ENCODE results near the gene STEAP1B. TPM values are rescaled to one million over a fixed set of nuclear protein-coding genes. Genes with fewer than 3 reads are reported as not detected.
"Not testable (repeated sequence)": the region's sequence is repeated elsewhere in the genome, so short reads cannot be mapped to it uniquely, and the experiment has no call there.

The STEAP1B gene
- total RNA-seq, 5 donors from 2014 or later (not counting 1 experiment from before 2014, with no cell fraction given): 0.28 to 0.44 (median 0.31) TPM; not detected in 1

- ATAC-seq (replicated peaks in 1 of 4); POLR2A ChIA-PET; CTCF ChIA-PET; H3K36me3 ChIP-seq (ENCODE audit: control insufficient read depth in 2 of 2, extremely low read depth in 1 of 2, insufficient read depth in 1 of 2, low read length in 1 of 2); H3K4me1 Mint-ChIP-seq; H3K27ac Mint-ChIP-seq; DNase-seq; H3K27me3 ChIP-seq (replicated peaks in 1 of 2; ENCODE audit: control insufficient read depth in 2 of 2, extremely low read depth in 1 of 2, insufficient read depth in 2 of 2, low read length in 1 of 2); H3K4me3 ChIP-seq (ENCODE audit: control insufficient read depth in 1 of 2, extremely low read depth in 1 of 2, low read length in 1 of 2); H3K27ac ChIP-seq (ENCODE audit: low read length); H3K4me3 Mint-ChIP-seq; H3K9me3 Mint-ChIP-seq; H3K36me3 Mint-ChIP-seq; H3K9me3 ChIP-seq; H3K4me1 ChIP-seq (ENCODE audit: control insufficient read depth in 1 of 2, extremely low read depth in 1 of 2, insufficient read depth in 2 of 2, low read length in 2 of 2): not testable (repeated sequence)
- H3K27me3 Mint-ChIP-seq: peaks cover 21 to 29% of the 10 kb centered on the region in 2 donors
- no CpG with 5 or more reads among the region's 3 CpGs for WGBS (ENCODE audit: insufficient coverage)
Measured at GRCh38 chr7:22504519-22504918, 4.5 kb upstream of the STEAP1B start.

GRCh38 chr7:22502104-22502503 is 2.1 kb upstream of the STEAP1B start:
- H3K36me3 Mint-ChIP-seq; POLR2A ChIA-PET; H3K4me3 Mint-ChIP-seq; H3K4me1 Mint-ChIP-seq; H3K27ac Mint-ChIP-seq; H3K4me3 ChIP-seq (ENCODE audit: control insufficient read depth in 1 of 2, extremely low read depth in 1 of 2, low read length in 1 of 2); DNase-seq; H3K9me3 ChIP-seq; CTCF ChIA-PET; H3K27me3 ChIP-seq (replicated peaks in 1 of 2; ENCODE audit: control insufficient read depth in 2 of 2, extremely low read depth in 1 of 2, insufficient read depth in 2 of 2, low read length in 1 of 2); H3K4me1 ChIP-seq (ENCODE audit: control insufficient read depth in 1 of 2, extremely low read depth in 1 of 2, insufficient read depth in 2 of 2, low read length in 2 of 2); H3K9me3 Mint-ChIP-seq; H3K27ac ChIP-seq (ENCODE audit: low read length); ATAC-seq (replicated peaks in 1 of 4); H3K36me3 ChIP-seq (ENCODE audit: control insufficient read depth in 2 of 2, extremely low read depth in 1 of 2, insufficient read depth in 1 of 2, low read length in 1 of 2): not testable (repeated sequence)
- peaks cover 22 to 36% of the 10 kb centered on the region in 2 donors for H3K27me3 Mint-ChIP-seq
- no CpG with 5 or more reads among the region's 5 CpGs for WGBS (ENCODE audit: insufficient coverage)

GRCh38 chr7:22501336-22501735 is 1.3 kb upstream of the STEAP1B start:
- H3K27ac ChIP-seq (ENCODE audit: low read length); ATAC-seq (replicated peaks in 1 of 4); H3K4me1 ChIP-seq (ENCODE audit: control insufficient read depth in 1 of 2, extremely low read depth in 1 of 2, insufficient read depth in 2 of 2, low read length in 2 of 2); H3K4me3 ChIP-seq (ENCODE audit: control insufficient read depth in 1 of 2, extremely low read depth in 1 of 2, low read length in 1 of 2); H3K27me3 ChIP-seq (replicated peaks in 1 of 2; ENCODE audit: control insufficient read depth in 2 of 2, extremely low read depth in 1 of 2, insufficient read depth in 2 of 2, low read length in 1 of 2); POLR2A ChIA-PET; H3K9me3 Mint-ChIP-seq; H3K36me3 ChIP-seq (ENCODE audit: control insufficient read depth in 2 of 2, extremely low read depth in 1 of 2, insufficient read depth in 1 of 2, low read length in 1 of 2); H3K4me1 Mint-ChIP-seq; H3K27ac Mint-ChIP-seq; H3K9me3 ChIP-seq; H3K36me3 Mint-ChIP-seq: not testable (repeated sequence)
- CTCF ChIA-PET: interaction anchor here (1.6 to 2.0 kb wide), 2 partner anchors 391 to 392 kb away, joined by 5 to 6 read pairs; no protein-coding TSS in a partner anchor
- peak overlapping the region in 1 of 3 donors; percentile 29 for H3K4me3 Mint-ChIP-seq
- WGBS (ENCODE audit: insufficient coverage): no CpG with 5 or more reads among the region's 4 CpGs
- peak in 1 of 35 experiments; percentile 41 for DNase-seq
- H3K27me3 Mint-ChIP-seq: peaks cover 22 to 33% of the 10 kb centered on the region in 2 donors

- ChIA-PET POLR2A (no interaction called here), CTCF (no interaction called here)
- Mint-ChIP-seq H3K9me3 (no peaks in the 10 kb centered on the region), H3K27me3 (peaks cover 22 to 32% of the 10 kb centered on the region in 2 donors), H3K27ac (no peak overlapping the region), H3K4me3 (peak overlapping the region in 1 of 3 donors; percentile 63), H3K36me3 (no peaks in the 10 kb centered on the region), H3K4me1 (peaks cover 3 to 5% (median 4%) of the 10 kb centered on the region in 3 donors)
- DNase-seq (no peak), ATAC-seq (replicated peaks in 1 of 4) (no peak)
- WGBS (ENCODE audit: insufficient coverage): 96% methylated on average over 3 of the region's 5 CpGs
- Histone ChIP-seq H3K4me3 (ENCODE audit: control insufficient read depth in 1 of 2, extremely low read depth in 1 of 2, low read length in 1 of 2) (no peak overlapping the region), H3K36me3 (ENCODE audit: control insufficient read depth in 2 of 2, extremely low read depth in 1 of 2, insufficient read depth in 1 of 2, low read length in 1 of 2) (no peaks in the 10 kb centered on the region), H3K4me1 (ENCODE audit: control insufficient read depth in 1 of 2, extremely low read depth in 1 of 2, insufficient read depth in 2 of 2, low read length in 2 of 2) (peaks cover 0 to 8% of the 10 kb centered on the region in 2 experiments), H3K27me3 (replicated peaks in 1 of 2; ENCODE audit: control insufficient read depth in 2 of 2, extremely low read depth in 1 of 2, insufficient read depth in 2 of 2, low read length in 1 of 2) (peaks cover 0 to 9% of the 10 kb centered on the region in 2 experiments), H3K9me3 (no peaks in the 10 kb centered on the region), H3K27ac (ENCODE audit: low read length) (no peak overlapping the region)
Measured at GRCh38 chr7:22499044-22499443, 944 bp downstream of the STEAP1B start.

- H3K9me3 Mint-ChIP-seq; H3K4me3 Mint-ChIP-seq; CTCF ChIA-PET; H3K4me1 Mint-ChIP-seq; H3K27ac ChIP-seq (ENCODE audit: low read length); H3K27me3 ChIP-seq (replicated peaks in 1 of 2; ENCODE audit: control insufficient read depth in 2 of 2, extremely low read depth in 1 of 2, insufficient read depth in 2 of 2, low read length in 1 of 2); DNase-seq; H3K4me1 ChIP-seq (ENCODE audit: control insufficient read depth in 1 of 2, extremely low read depth in 1 of 2, insufficient read depth in 2 of 2, low read length in 2 of 2); H3K9me3 ChIP-seq; ATAC-seq (replicated peaks in 1 of 4); H3K27ac Mint-ChIP-seq; H3K36me3 ChIP-seq (ENCODE audit: control insufficient read depth in 2 of 2, extremely low read depth in 1 of 2, insufficient read depth in 1 of 2, low read length in 1 of 2); H3K4me3 ChIP-seq (ENCODE audit: control insufficient read depth in 1 of 2, extremely low read depth in 1 of 2, low read length in 1 of 2); H3K36me3 Mint-ChIP-seq; POLR2A ChIA-PET: not testable (repeated sequence)
- H3K27me3 Mint-ChIP-seq: peaks cover 18 to 22% of the 10 kb centered on the region in 2 donors
- no CpG with 5 or more reads among the region's 2 CpGs for WGBS (ENCODE audit: insufficient coverage)
Measured at GRCh38 chr7:22496912-22497311, 3.1 kb downstream of the STEAP1B start.

GRCh38 chr7:22496296-22496888 is 3.6 kb downstream of the STEAP1B start:
- H3K36me3 ChIP-seq (ENCODE audit: control insufficient read depth in 2 of 2, extremely low read depth in 1 of 2, insufficient read depth in 1 of 2, low read length in 1 of 2); H3K27ac Mint-ChIP-seq; H3K4me3 ChIP-seq (ENCODE audit: control insufficient read depth in 1 of 2, extremely low read depth in 1 of 2, low read length in 1 of 2); H3K9me3 Mint-ChIP-seq; H3K9me3 ChIP-seq; H3K4me1 Mint-ChIP-seq; H3K27ac ChIP-seq (ENCODE audit: low read length); H3K4me1 ChIP-seq (ENCODE audit: control insufficient read depth in 1 of 2, extremely low read depth in 1 of 2, insufficient read depth in 2 of 2, low read length in 2 of 2); H3K27me3 ChIP-seq (replicated peaks in 1 of 2; ENCODE audit: control insufficient read depth in 2 of 2, extremely low read depth in 1 of 2, insufficient read depth in 2 of 2, low read length in 1 of 2); H3K36me3 Mint-ChIP-seq; DNase-seq; H3K4me3 Mint-ChIP-seq; ATAC-seq (replicated peaks in 1 of 4): not testable (repeated sequence)
- ChIA-PET POLR2A (interaction anchor here in 1 of 2 donors (0.6 kb wide), 1 partner anchor 318 kb away, joined by 3 read pairs; no protein-coding TSS in a partner anchor), CTCF (interaction anchor here (1.0 kb wide), 2 partner anchors 386 to 393 kb away, joined by 3 read pairs; no protein-coding TSS in a partner anchor)
- no CpG with 5 or more reads among the region's 6 CpGs for WGBS (ENCODE audit: insufficient coverage)
- H3K27me3 Mint-ChIP-seq: peaks cover 18 to 22% of the 10 kb centered on the region in 2 donors
